GM23338 (cell line): Measurements from ENCODE around the gene MYLK3. TPM values are rescaled to one million over a fixed set of nuclear protein-coding genes. Genes with fewer than 3 reads are reported as not detected.

Source experiments
- ATAC-seq: fragments of 200-7000 bp; cut with Tn5 transposase; 3 replicates; pipeline ENCODE4 v1.9.1; 2020
- DNase-seq: peaks from one replicate; pipeline ENCODE4 v3.0.0-alpha.2; 2015; ENCODE audit warnings: low spot score
- H2AFZ ChIP-seq: fragments of 200-600 bp; sonication (generic); 2 replicates; pipeline ENCODE4 v1.8.0; 2016; ENCODE audit warnings: antibody characterized with exemption, mild to moderate bottlenecking, moderate library complexity
- H3F3A ChIP-seq: fragments of 200-600 bp; sonication (generic); replicated peaks from 2 replicates; pipeline ENCODE4 v1.8.0; 2017; ENCODE audit warnings: antibody characterized with exemption, mixed run types, low read depth
- H3K27ac ChIP-seq: fragments of 200-600 bp; sonication (generic); 2 replicates; pipeline ENCODE4 v1.6.1; 2016; ENCODE audit warnings: low read depth
- H3K27me3 ChIP-seq: fragments of 200-600 bp; sonication (generic); 2 replicates; pipeline ENCODE4 v1.8.0; 2016; ENCODE audit warnings: mild to moderate bottlenecking, mixed run types, moderate library complexity; ENCODE audit not compliant: insufficient read depth
- H3K36me3 ChIP-seq: fragments of 200-600 bp; sonication (generic); 2 replicates; pipeline ENCODE4 v1.8.0; 2016; ENCODE audit warnings: mild to moderate bottlenecking; ENCODE audit not compliant: insufficient read depth
- H3K4me1 ChIP-seq: fragments of 200-600 bp; sonication (generic); 2 replicates; pipeline ENCODE4 v1.8.0; 2016; ENCODE audit warnings: mild to moderate bottlenecking, moderate library complexity; ENCODE audit not compliant: insufficient read depth
- H3K4me2 ChIP-seq: fragments of 200-600 bp; sonication (generic); 2 replicates; pipeline ENCODE4 v1.7.1; 2017; ENCODE audit warnings: mixed run types
- H3K4me3 ChIP-seq: fragments of 200-600 bp; sonication (generic); 2 replicates; pipeline ENCODE4 v1.6.1; 2016; ENCODE audit warnings: mixed run types
- H3K79me2 ChIP-seq: fragments of 200-600 bp; sonication (generic); replicated peaks from 2 replicates; pipeline ENCODE4 v1.8.0; 2017; ENCODE audit warnings: mild to moderate bottlenecking; ENCODE audit not compliant: insufficient read depth
- H3K9me2 ChIP-seq: fragments of 200-600 bp; sonication (generic); 2 replicates; pipeline ENCODE4 v1.8.0; 2017; ENCODE audit not compliant: insufficient read depth
- H4K20me1 ChIP-seq: fragments of 200-600 bp; sonication (generic); replicated peaks from 2 replicates; pipeline ENCODE4 v1.8.0; 2017; ENCODE audit warnings: mild to moderate bottlenecking; ENCODE audit not compliant: insufficient read depth
- H3K27ac Mint-ChIP-seq: 2 replicates; pipeline ENCODE4 v1.8.0; 2020; ENCODE audit warnings: inconsistent platforms, mild to moderate bottlenecking, moderate library complexity, mixed read lengths
- H3K27me3 Mint-ChIP-seq: 3 replicates; pipeline ENCODE4 v1.8.0; 2022; ENCODE audit warnings: low read depth, mild to moderate bottlenecking, moderate library complexity, mixed read lengths, inconsistent platforms; ENCODE audit not compliant: insufficient read depth, poor library complexity
- H3K36me3 Mint-ChIP-seq: 3 replicates; pipeline ENCODE4 v1.8.0; 2021; ENCODE audit warnings: low read depth, mild to moderate bottlenecking, inconsistent platforms, moderate library complexity, mixed read lengths
- H3K4me1 Mint-ChIP-seq: 3 replicates; pipeline ENCODE4 v1.8.0; 2020; ENCODE audit warnings: mild to moderate bottlenecking, inconsistent platforms, mixed read lengths
- H3K4me3 Mint-ChIP-seq: 3 replicates; pipeline ENCODE4 v1.8.0; 2021; ENCODE audit warnings: moderate library complexity, mild to moderate bottlenecking, inconsistent platforms, mixed read lengths
- H3K9me3 Mint-ChIP-seq: 3 replicates; pipeline ENCODE4 v1.8.0; 2020; ENCODE audit warnings: moderate library complexity, mild to moderate bottlenecking, inconsistent platforms, mixed read lengths
- CREB1 ChIP-seq: fragments of 250-450 bp; sonication (Bioruptor Pico); IDR thresholded peaks from 2 replicates; pipeline ENCODE4 v1.5.0; 2020; ENCODE audit warnings: low read depth, mild to moderate bottlenecking, moderate library complexity
- EZH2 ChIP-seq: fragments of 200-600 bp; sonication (generic); IDR thresholded peaks from one replicate; pipeline ENCODE4 v1.8.0; 2017; ENCODE audit warnings: antibody characterized with exemption, mild to moderate bottlenecking, low read depth; ENCODE audit not compliant: unreplicated experiment
- JUNB ChIP-seq: IDR thresholded peaks from one replicate; pipeline ENCODE4 v1.6.1; 2016; ENCODE audit warnings: antibody characterized with exemption; ENCODE audit not compliant: unreplicated experiment
- NANOG ChIP-seq: IDR thresholded peaks from 2 replicates; pipeline ENCODE4 v1.6.1; 2016; ENCODE audit warnings: antibody characterized with exemption, borderline replicate concordance
- ZNF114 ChIP-seq: fragments of 250-450 bp; sonication (Bioruptor Pico); IDR thresholded peaks from 2 replicates; pipeline ENCODE4 v1.5.0; 2020; ENCODE audit warnings: mild to moderate bottlenecking, moderate library complexity
- polyA plus RNA-seq: library from polyadenylated mRNA; unstranded; fragments of >200 nt; fragmentation: Nextera tagmentation; extraction: Ambion mirVana; gene quantifications from 2 replicates; pipeline ENCODE4 v1.2.1, GENCODE V29; 2016
- total RNA-seq: library from RNA; depleted of rRNA; stranded (reverse); fragments of >200 nt; shearing (Covaris generic); gene quantifications from 2 replicates; pipeline ENCODE4 v1.2.3, GENCODE V29; 2014
- TF ChIP-seq, protein P1 (sequence below): fragments of 250-450 bp; sonication (Bioruptor Pico); IDR thresholded peaks from 2 replicates; pipeline ENCODE4 v1.5.0; 2020; ENCODE audit warnings: mild to moderate bottlenecking, moderate library complexity

Gene MYLK3
- total and polyA plus RNA-seq, 2 experiments from 2014 or later = 0.18 to 0.63 TPM

DNA sequence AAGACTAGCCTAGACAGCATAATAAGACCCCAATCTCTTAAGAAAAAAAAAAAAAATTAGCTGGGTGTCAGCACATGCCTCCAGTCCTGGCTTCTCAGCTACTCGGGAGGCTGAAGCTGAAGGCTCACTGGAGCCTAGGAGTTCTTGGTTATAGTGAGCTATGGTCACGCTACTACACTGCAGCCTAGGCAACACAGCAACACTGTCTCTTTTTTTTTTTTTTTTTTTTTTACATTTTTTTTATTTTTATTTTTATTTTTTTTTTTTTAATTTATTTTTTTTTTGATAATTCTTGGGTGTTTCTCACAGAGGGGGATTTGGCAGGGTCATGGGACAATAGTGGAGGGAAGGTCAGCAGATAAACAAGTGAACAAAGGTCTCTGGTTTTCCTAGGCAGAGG lies 54.5 kb downstream of the MYLK3 start:
- Histone ChIP-seq H4K20me1 (peaks cover 21% of the 10 kb centered on the region), H3K27ac (no peak overlapping the region), H3K4me1 (peaks cover 13% of the 10 kb centered on the region), H3K4me2 (no peak overlapping the region), H3K4me3 (no peak overlapping the region), H2AFZ (no peak overlapping the region), H3K79me2 (peaks cover 30% of the 10 kb centered on the region), H3K36me3 (peaks cover 57% of the 10 kb centered on the region), H3F3A (peaks cover 7% of the 10 kb centered on the region), H3K9me2 (no peaks in the 10 kb centered on the region), H3K27me3 (no peaks in the 10 kb centered on the region)
- no peak for DNase-seq
- H3K4me1 Mint-ChIP-seq = peaks cover 10% of the 10 kb centered on the region; the same call in 2 of the 3 replicates
- H3K27ac Mint-ChIP-seq = no peak overlapping the region
- no peak for ATAC-seq
- no peak for TF ChIP-seq NANOG
- no peak for TF ChIP-seq ZNF114 (CRISPR knock-in tag)
- TF ChIP-seq, protein P1, sequence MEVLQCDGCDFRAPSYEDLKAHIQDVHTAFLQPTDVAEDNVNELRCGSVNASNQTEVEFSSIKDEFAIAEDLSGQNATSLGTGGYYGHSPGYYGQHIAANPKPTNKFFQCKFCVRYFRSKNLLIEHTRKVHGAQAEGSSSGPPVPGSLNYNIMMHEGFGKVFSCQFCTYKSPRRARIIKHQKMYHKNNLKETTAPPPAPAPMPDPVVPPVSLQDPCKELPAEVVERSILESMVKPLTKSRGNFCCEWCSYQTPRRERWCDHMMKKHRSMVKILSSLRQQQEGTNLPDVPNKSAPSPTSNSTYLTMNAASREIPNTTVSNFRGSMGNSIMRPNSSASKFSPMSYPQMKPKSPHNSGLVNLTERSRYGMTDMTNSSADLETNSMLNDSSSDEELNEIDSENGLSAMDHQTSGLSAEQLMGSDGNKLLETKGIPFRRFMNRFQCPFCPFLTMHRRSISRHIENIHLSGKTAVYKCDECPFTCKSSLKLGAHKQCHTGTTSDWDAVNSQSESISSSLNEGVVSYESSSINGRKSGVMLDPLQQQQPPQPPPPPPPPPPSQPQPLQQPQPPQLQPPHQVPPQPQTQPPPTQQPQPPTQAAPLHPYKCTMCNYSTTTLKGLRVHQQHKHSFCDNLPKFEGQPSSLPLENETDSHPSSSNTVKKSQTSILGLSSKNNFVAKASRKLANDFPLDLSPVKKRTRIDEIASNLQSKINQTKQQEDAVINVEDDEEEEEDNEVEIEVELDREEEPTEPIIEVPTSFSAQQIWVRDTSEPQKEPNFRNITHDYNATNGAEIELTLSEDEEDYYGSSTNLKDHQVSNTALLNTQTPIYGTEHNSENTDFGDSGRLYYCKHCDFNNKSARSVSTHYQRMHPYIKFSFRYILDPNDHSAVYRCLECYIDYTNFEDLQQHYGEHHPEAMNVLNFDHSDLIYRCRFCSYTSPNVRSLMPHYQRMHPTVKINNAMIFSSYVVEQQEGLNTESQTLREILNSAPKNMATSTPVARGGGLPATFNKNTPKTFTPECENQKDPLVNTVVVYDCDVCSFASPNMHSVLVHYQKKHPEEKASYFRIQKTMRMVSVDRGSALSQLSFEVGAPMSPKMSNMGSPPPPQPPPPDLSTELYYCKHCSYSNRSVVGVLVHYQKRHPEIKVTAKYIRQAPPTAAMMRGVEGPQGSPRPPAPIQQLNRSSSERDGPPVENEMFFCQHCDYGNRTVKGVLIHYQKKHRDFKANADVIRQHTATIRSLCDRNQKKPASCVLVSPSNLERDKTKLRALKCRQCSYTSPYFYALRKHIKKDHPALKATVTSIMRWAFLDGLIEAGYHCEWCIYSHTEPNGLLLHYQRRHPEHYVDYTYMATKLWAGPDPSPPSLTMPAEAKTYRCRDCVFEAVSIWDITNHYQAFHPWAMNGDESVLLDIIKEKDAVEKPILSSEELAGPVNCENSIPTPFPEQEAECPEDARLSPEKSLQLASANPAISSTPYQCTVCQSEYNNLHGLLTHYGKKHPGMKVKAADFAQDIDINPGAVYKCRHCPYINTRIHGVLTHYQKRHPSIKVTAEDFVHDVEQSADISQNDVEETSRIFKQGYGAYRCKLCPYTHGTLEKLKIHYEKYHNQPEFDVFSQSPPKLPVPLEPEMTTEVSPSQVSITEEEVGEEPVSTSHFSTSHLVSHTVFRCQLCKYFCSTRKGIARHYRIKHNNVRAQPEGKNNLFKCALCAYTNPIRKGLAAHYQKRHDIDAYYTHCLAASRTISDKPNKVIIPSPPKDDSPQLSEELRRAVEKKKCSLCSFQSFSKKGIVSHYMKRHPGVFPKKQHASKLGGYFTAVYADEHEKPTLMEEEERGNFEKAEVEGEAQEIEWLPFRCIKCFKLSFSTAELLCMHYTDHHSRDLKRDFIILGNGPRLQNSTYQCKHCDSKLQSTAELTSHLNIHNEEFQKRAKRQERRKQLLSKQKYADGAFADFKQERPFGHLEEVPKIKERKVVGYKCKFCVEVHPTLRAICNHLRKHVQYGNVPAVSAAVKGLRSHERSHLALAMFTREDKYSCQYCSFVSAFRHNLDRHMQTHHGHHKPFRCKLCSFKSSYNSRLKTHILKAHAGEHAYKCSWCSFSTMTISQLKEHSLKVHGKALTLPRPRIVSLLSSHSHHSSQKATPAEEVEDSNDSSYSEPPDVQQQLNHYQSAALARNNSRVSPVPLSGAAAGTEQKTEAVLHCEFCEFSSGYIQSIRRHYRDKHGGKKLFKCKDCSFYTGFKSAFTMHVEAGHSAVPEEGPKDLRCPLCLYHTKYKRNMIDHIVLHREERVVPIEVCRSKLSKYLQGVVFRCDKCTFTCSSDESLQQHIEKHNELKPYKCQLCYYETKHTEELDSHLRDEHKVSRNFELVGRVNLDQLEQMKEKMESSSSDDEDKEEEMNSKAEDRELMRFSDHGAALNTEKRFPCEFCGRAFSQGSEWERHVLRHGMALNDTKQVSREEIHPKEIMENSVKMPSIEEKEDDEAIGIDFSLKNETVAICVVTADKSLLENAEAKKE (CRISPR knock-in tag) = no peak
- TF ChIP-seq CREB1 (CRISPR knock-in tag) = no peak
- peaks cover 42% of the 10 kb centered on the region for H3K36me3 Mint-ChIP-seq
- no peak overlapping the region for H3K4me3 Mint-ChIP-seq
- H3K27me3 Mint-ChIP-seq = peaks cover 2% of the 10 kb centered on the region
- H3K9me3 Mint-ChIP-seq = no peaks in the 10 kb centered on the region

- Mint-ChIP-seq H3K4me3 (no peak overlapping the region), H3K4me1 (peaks cover 26% of the 10 kb centered on the region), H3K36me3 (peaks cover 24% of the 10 kb centered on the region), H3K9me3 (no peaks in the 10 kb centered on the region), H3K27me3 (peaks cover 2% of the 10 kb centered on the region), H3K27ac (0 out of 2 replicates have a peak overlapping the region, but pooled peaks have one; percentile 31)
- H3K4me2 ChIP-seq = peak overlapping the region; percentile 96; the same call in 1 of the 2 replicates
- no peak overlapping the region for H3K27ac ChIP-seq
- H2AFZ ChIP-seq = no peak overlapping the region
- ATAC-seq = no peak
- H3F3A ChIP-seq = peaks cover 7% of the 10 kb centered on the region
- H3K36me3 ChIP-seq = peaks cover 38% of the 10 kb centered on the region
- no peak for DNase-seq
- TF ChIP-seq EZH2 = no peak
- TF ChIP-seq CREB1 (CRISPR knock-in tag) = no peak
- TF ChIP-seq JUNB = no peak
- H3K79me2 ChIP-seq = peaks cover 48% of the 10 kb centered on the region
- peak overlapping the region; percentile 87 for H3K4me3 ChIP-seq
- no peaks in the 10 kb centered on the region for H3K9me2 ChIP-seq
- H3K27me3 ChIP-seq = no peaks in the 10 kb centered on the region
- peaks cover 36% of the 10 kb centered on the region for H4K20me1 ChIP-seq
- peaks cover 24% of the 10 kb centered on the region for H3K4me1 ChIP-seq
Measured at GRCh38 chr16:46691726-46692125, 56.4 kb downstream of the MYLK3 start.
